HEK293 (cell line): ENCODE results near the gene PRPH.

Experiments
- FEZF1 ChIP-seq: fragments of 450-650 bp; formaldehyde crosslinking; IDR thresholded peaks from 2 replicates; pipeline ENCODE4 v1.5.1; 2016; ENCODE audit warnings: missing biosample characterization, missing genetic modification characterization
- GLIS2 ChIP-seq: fragments of 450-650 bp; formaldehyde crosslinking; IDR thresholded peaks from 2 replicates; pipeline ENCODE4 v1.5.1; 2016; ENCODE audit warnings: missing biosample characterization, missing genetic modification characterization
- HOXC10 ChIP-seq: sonication (generic); formaldehyde crosslinking; IDR thresholded peaks from 2 replicates; pipeline ENCODE4 v1.8.1; 2023; ENCODE audit warnings: mild to moderate bottlenecking, missing genetic modification reagents
- ZIC2 ChIP-seq: fragments of 450-650 bp; formaldehyde crosslinking; IDR thresholded peaks from 2 replicates; pipeline ENCODE4 v1.5.1; 2016; ENCODE audit warnings: missing biosample characterization, missing genetic modification characterization
- ZNF146 ChIP-seq: fragments of 450-650 bp; formaldehyde crosslinking; IDR thresholded peaks from 2 replicates; pipeline ENCODE4 v1.5.1; 2016; ENCODE audit warnings: missing biosample characterization, missing genetic modification characterization
- ZNF223 ChIP-seq: fragments of 450-650 bp; formaldehyde crosslinking; IDR thresholded peaks from 2 replicates; pipeline ENCODE4 v1.5.1; 2016; ENCODE audit warnings: missing biosample characterization, missing genetic modification characterization
- ZNF24 ChIP-seq: fragments of 450-650 bp; formaldehyde crosslinking; IDR thresholded peaks from 2 replicates; pipeline ENCODE4 v1.5.1; 2016; ENCODE audit warnings: missing biosample characterization, missing genetic modification characterization
- ZNF324 ChIP-seq: fragments of 450-650 bp; formaldehyde crosslinking; IDR thresholded peaks from 2 replicates; pipeline ENCODE4 v1.5.1; 2016; ENCODE audit warnings: missing biosample characterization, missing genetic modification characterization
- ZNF341 ChIP-seq: fragments of 450-650 bp; formaldehyde crosslinking; IDR thresholded peaks from 2 replicates; pipeline ENCODE4; 2016; ENCODE audit warnings: low read depth, missing biosample characterization, missing genetic modification characterization
- ZNF37A ChIP-seq: fragments of 450-650 bp; IDR thresholded peaks from 2 replicates; pipeline ENCODE4 v1.5.1; 2018; ENCODE audit warnings: missing biosample characterization, missing genetic modification characterization
- ZNF394 ChIP-seq: fragments of 450-650 bp; formaldehyde crosslinking; IDR thresholded peaks from 2 replicates; pipeline ENCODE4 v1.5.1; 2016; ENCODE audit warnings: missing biosample characterization, missing genetic modification characterization, mild to moderate bottlenecking, moderate library complexity, borderline replicate concordance
- ZNF558 ChIP-seq: fragments of 450-650 bp; formaldehyde crosslinking; IDR thresholded peaks from 2 replicates; pipeline ENCODE4 v1.5.1; 2016; ENCODE audit warnings: missing biosample characterization, missing genetic modification characterization
- ZNF623 ChIP-seq: fragments of 450-650 bp; formaldehyde crosslinking; IDR thresholded peaks from 2 replicates; pipeline ENCODE4 v1.5.1; 2016; ENCODE audit warnings: missing biosample characterization, missing genetic modification characterization
- ZNF660 ChIP-seq: fragments of 450-650 bp; IDR thresholded peaks from 2 replicates; pipeline ENCODE4 v1.5.1; 2018; ENCODE audit warnings: missing biosample characterization, mild to moderate bottlenecking, missing genetic modification characterization
- ZNF677 ChIP-seq: fragments of 450-650 bp; IDR thresholded peaks from 2 replicates; pipeline ENCODE4 v1.5.0; 2018; ENCODE audit warnings: missing biosample characterization, mild to moderate bottlenecking, missing genetic modification characterization, moderate library complexity
- TF ChIP-seq, protein P1 (sequence below): fragments of 450-650 bp; IDR thresholded peaks from 2 replicates; pipeline ENCODE4 v1.5.1; 2018; ENCODE audit warnings: missing biosample characterization, mild to moderate bottlenecking, missing genetic modification characterization
- TF ChIP-seq, protein P2 (sequence below): fragments of 450-650 bp; formaldehyde crosslinking; IDR thresholded peaks from 2 replicates; pipeline ENCODE4 v1.5.1; 2016; ENCODE audit warnings: missing biosample characterization, missing genetic modification characterization, borderline replicate concordance
- TF ChIP-seq, protein P3 (sequence below): fragments of 450-650 bp; formaldehyde crosslinking; IDR thresholded peaks from 2 replicates; pipeline ENCODE4 v1.5.1; 2016; ENCODE audit warnings: missing biosample characterization, missing genetic modification characterization
- TF ChIP-seq, protein P4 (sequence below): fragments of 450-650 bp; formaldehyde crosslinking; IDR thresholded peaks from 2 replicates; pipeline ENCODE4 v1.5.1; 2016; ENCODE audit warnings: missing biosample characterization, missing genetic modification characterization

Gene PRPH

DNA sequence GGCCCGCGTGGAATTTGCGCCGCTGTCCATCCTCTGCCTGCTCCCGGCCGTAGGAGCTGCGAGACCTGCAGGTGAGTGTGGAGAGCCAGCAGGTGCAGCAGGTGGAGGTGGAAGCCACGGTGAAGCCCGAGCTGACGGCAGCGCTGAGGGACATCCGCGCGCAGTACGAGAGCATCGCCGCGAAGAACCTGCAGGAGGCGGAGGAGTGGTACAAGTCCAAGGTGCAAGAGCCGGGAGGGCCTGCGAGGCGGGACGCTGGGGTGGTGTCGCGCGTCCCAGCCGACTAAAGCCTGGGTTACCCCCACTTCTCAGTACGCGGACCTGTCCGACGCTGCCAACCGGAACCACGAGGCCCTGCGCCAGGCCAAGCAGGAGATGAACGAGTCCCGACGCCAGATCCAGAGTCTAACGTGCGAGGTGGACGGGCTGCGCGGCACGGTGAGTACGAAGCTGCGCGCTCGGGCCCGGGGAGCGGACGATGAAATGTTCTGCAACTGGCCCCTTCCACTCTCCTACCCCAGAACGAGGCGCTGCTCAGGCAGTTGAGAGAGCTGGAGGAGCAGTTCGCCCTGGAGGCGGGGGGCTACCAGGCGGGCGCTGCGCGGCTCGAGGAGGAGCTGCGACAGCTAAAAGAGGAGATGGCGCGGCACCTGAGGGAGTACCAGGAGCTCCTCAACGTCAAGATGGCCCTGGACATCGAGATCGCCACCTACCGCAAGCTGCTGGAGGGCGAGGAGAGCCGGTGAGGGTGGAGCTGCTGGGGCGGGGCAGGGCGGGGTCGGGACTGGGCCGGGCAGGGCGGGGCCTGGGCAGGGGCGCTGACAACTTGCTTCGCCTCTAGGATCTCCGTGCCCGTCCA is 2.1 kb downstream of the PRPH start (continued):
- TF ChIP-seq, protein P1, sequence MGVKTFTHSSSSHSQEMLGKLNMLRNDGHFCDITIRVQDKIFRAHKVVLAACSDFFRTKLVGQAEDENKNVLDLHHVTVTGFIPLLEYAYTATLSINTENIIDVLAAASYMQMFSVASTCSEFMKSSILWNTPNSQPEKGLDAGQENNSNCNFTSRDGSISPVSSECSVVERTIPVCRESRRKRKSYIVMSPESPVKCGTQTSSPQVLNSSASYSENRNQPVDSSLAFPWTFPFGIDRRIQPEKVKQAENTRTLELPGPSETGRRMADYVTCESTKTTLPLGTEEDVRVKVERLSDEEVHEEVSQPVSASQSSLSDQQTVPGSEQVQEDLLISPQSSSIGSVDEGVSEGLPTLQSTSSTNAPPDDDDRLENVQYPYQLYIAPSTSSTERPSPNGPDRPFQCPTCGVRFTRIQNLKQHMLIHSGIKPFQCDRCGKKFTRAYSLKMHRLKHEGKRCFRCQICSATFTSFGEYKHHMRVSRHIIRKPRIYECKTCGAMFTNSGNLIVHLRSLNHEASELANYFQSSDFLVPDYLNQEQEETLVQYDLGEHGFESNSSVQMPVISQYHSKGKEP (tag by site-specific recombination): 0 out of 2 replicates have a peak, but pooled peaks have one; percentile 23
- TF ChIP-seq ZIC2 (tag by site-specific recombination) (no peak; the same call in none of the 2 replicates), ZNF324 (tag by site-specific recombination) (no peak), FEZF1 (no peak), ZNF394 (peak; percentile 98), ZNF660 (tag by site-specific recombination) (no peak; the same call in 1 of the 2 replicates), ZNF24 (peak; percentile 66; the same call in 1 of the 2 replicates), ZNF558 (tag by site-specific recombination) (no peak), ZNF341 (peak; percentile 30; the same call in 1 of the 2 replicates), ZNF223 (0 out of 2 replicates have a peak, but pooled peaks have one; percentile 10), ZNF37A (tag by site-specific recombination) (no peak), ZNF146 (tag by site-specific recombination) (peak; percentile 2; the same call in 1 of the 2 replicates), HOXC10 (CRISPR knock-in tag) (no peak), ZNF623 (tag by site-specific recombination) (0 out of 2 replicates have a peak, but pooled peaks have one; percentile 4), GLIS2 (tag by site-specific recombination) (peak; percentile 61; the same call in 1 of the 2 replicates), ZNF677 (tag by site-specific recombination) (no peak)
- TF ChIP-seq, protein P2, sequence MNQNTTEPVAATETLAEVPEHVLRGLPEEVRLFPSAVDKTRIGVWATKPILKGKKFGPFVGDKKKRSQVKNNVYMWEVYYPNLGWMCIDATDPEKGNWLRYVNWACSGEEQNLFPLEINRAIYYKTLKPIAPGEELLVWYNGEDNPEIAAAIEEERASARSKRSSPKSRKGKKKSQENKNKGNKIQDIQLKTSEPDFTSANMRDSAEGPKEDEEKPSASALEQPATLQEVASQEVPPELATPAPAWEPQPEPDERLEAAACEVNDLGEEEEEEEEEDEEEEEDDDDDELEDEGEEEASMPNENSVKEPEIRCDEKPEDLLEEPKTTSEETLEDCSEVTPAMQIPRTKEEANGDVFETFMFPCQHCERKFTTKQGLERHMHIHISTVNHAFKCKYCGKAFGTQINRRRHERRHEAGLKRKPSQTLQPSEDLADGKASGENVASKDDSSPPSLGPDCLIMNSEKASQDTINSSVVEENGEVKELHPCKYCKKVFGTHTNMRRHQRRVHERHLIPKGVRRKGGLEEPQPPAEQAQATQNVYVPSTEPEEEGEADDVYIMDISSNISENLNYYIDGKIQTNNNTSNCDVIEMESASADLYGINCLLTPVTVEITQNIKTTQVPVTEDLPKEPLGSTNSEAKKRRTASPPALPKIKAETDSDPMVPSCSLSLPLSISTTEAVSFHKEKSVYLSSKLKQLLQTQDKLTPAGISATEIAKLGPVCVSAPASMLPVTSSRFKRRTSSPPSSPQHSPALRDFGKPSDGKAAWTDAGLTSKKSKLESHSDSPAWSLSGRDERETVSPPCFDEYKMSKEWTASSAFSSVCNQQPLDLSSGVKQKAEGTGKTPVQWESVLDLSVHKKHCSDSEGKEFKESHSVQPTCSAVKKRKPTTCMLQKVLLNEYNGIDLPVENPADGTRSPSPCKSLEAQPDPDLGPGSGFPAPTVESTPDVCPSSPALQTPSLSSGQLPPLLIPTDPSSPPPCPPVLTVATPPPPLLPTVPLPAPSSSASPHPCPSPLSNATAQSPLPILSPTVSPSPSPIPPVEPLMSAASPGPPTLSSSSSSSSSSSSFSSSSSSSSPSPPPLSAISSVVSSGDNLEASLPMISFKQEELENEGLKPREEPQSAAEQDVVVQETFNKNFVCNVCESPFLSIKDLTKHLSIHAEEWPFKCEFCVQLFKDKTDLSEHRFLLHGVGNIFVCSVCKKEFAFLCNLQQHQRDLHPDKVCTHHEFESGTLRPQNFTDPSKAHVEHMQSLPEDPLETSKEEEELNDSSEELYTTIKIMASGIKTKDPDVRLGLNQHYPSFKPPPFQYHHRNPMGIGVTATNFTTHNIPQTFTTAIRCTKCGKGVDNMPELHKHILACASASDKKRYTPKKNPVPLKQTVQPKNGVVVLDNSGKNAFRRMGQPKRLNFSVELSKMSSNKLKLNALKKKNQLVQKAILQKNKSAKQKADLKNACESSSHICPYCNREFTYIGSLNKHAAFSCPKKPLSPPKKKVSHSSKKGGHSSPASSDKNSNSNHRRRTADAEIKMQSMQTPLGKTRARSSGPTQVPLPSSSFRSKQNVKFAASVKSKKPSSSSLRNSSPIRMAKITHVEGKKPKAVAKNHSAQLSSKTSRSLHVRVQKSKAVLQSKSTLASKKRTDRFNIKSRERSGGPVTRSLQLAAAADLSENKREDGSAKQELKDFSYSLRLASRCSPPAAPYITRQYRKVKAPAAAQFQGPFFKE (tag by site-specific recombination): peak; percentile 74
- TF ChIP-seq, protein P3, sequence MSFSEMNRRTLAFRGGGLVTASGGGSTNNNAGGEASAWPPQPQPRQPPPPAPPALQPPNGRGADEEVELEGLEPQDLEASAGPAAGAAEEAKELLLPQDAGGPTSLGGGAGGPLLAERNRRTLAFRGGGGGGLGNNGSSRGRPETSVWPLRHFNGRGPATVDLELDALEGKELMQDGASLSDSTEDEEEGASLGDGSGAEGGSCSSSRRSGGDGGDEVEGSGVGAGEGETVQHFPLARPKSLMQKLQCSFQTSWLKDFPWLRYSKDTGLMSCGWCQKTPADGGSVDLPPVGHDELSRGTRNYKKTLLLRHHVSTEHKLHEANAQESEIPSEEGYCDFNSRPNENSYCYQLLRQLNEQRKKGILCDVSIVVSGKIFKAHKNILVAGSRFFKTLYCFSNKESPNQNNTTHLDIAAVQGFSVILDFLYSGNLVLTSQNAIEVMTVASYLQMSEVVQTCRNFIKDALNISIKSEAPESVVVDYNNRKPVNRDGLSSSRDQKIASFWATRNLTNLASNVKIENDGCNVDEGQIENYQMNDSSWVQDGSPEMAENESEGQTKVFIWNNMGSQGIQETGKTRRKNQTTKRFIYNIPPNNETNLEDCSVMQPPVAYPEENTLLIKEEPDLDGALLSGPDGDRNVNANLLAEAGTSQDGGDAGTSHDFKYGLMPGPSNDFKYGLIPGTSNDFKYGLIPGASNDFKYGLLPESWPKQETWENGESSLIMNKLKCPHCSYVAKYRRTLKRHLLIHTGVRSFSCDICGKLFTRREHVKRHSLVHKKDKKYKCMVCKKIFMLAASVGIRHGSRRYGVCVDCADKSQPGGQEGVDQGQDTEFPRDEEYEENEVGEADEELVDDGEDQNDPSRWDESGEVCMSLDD (tag by site-specific recombination): peak; percentile 62
- TF ChIP-seq, protein P4, sequence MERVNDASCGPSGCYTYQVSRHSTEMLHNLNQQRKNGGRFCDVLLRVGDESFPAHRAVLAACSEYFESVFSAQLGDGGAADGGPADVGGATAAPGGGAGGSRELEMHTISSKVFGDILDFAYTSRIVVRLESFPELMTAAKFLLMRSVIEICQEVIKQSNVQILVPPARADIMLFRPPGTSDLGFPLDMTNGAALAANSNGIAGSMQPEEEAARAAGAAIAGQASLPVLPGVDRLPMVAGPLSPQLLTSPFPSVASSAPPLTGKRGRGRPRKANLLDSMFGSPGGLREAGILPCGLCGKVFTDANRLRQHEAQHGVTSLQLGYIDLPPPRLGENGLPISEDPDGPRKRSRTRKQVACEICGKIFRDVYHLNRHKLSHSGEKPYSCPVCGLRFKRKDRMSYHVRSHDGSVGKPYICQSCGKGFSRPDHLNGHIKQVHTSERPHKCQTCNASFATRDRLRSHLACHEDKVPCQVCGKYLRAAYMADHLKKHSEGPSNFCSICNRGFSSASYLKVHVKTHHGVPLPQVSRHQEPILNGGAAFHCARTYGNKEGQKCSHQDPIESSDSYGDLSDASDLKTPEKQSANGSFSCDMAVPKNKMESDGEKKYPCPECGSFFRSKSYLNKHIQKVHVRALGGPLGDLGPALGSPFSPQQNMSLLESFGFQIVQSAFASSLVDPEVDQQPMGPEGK (tag by site-specific recombination): peak; percentile 52
- TF ChIP-seq, all 188 proteins: peak for 58
